GM12878 (cell line): ENCODE results near the gene VWA8. TPM values are rescaled to one million over a fixed set of nuclear protein-coding genes. Genes with fewer than 3 reads are reported as not detected.
"Not testable (repeated sequence)": the region's sequence is repeated elsewhere in the genome, so short reads cannot be mapped to it uniquely, and the experiment has no call there.

Experiments
- ATAC-seq: fragments of 200-7000 bp; cut with Tn5 transposase; 3 replicates; pipeline ENCODE4 v1.9.1; 2020; ENCODE audit warnings: mild to moderate bottlenecking, moderate library complexity
- BruUV-seq: library from RNA; stranded (reverse); fragments of 400-500 nt; replicated peaks from 2 replicates; lab custom pipeline; 2021; lab: Mats Ljungman, UMichigan
- CTCF ChIA-PET: fragments of 300-600 bp; sonication (Branson Sonifier 250); formaldehyde crosslinking; extraction: SDS; loops from one replicate; lab custom pipeline; 2021; ENCODE audit warnings: inconsistent platforms; lab: Yijun Ruan, JAX
- POLR2A ChIA-PET: fragments of 350-600 bp; formaldehyde crosslinking; extraction: SDS; loops from one replicate; lab custom pipeline; 2021; ENCODE audit warnings: inconsistent platforms; lab: Charles Lee
- RAD21 ChIA-PET: fragments of 300-600 bp; sonication (Branson Sonifier 250); formaldehyde crosslinking; loops from one replicate; lab custom pipeline; 2023; ENCODE audit warnings: antibody characterized with exemption; ENCODE audit not compliant: unreplicated experiment; lab: Charles Lee
- SMC1A ChIA-PET: fragments of 300-600 bp; sonication (Branson Sonifier 250); formaldehyde crosslinking; loops from one replicate; lab custom pipeline; 2023; ENCODE audit not compliant: unreplicated experiment, uncharacterized antibody; lab: Charles Lee
- DNase-seq: peaks from one replicate; pipeline ENCODE4 v3.0.0-alpha.2; 2011; ENCODE audit warnings: low read depth, low spot score
- FAIRE-seq: peaks from 3 replicates; lab custom pipeline; 2011; peaks lifted over from hg19 to GRCh38; lab: Jason Lieb, UNC
- H2AFZ ChIP-seq: 2 replicates; pipeline ENCODE4 v1.6.0; 2011; ENCODE audit warnings: low read depth, low read length, control low read depth; ENCODE audit not compliant: control insufficient read depth
- H3K27ac ChIP-seq: 2 replicates; pipeline ENCODE4 v1.5.1; 2011; ENCODE audit warnings: control low read depth; ENCODE audit not compliant: control insufficient read depth, insufficient read depth
- H3K27me3 ChIP-seq, 2 experiments: replicated peaks in 1 of 2; 2 replicates each; pipeline versions ENCODE4 v1.6.0 to v1.6.1; 2011; ENCODE audit warnings: low read length in 1 of 2; ENCODE audit not compliant: control insufficient read depth in 2 of 2, insufficient read depth in 2 of 2
- H3K36me3 ChIP-seq, 2 experiments: 2 replicates each; pipeline ENCODE4 v1.5.1; 2011; ENCODE audit warnings: low read length in 1 of 2; ENCODE audit not compliant: control insufficient read depth in 2 of 2, insufficient read depth in 2 of 2
- H3K4me1 ChIP-seq: 2 replicates; pipeline ENCODE4 v1.6.1; 2011; ENCODE audit warnings: mild to moderate bottlenecking, low read length, moderate library complexity, mixed read lengths; ENCODE audit not compliant: control insufficient read depth, insufficient read depth
- H3K4me2 ChIP-seq: 2 replicates; pipeline ENCODE4 v1.6.0; 2011; ENCODE audit warnings: control low read depth; ENCODE audit not compliant: control insufficient read depth, insufficient read depth
- H3K4me3 ChIP-seq: fragments of 200-600 bp; sonication (generic); 2 replicates; pipeline ENCODE4 v1.5.1; 2016
- H3K79me2 ChIP-seq: 2 replicates; pipeline ENCODE4 v1.6.0; 2011; ENCODE audit warnings: low read length; ENCODE audit not compliant: control insufficient read depth, insufficient read depth
- H3K9ac ChIP-seq: 2 replicates; pipeline ENCODE4 v1.8.0; 2011; ENCODE audit warnings: low read length, control low read depth, mixed read lengths; ENCODE audit not compliant: control insufficient read depth, insufficient read depth
- H3K9me3 ChIP-seq: replicated peaks from 3 replicates; pipeline ENCODE4 v1.5.1; 2011; ENCODE audit warnings: mild to moderate bottlenecking, low read length; ENCODE audit not compliant: control insufficient read depth, insufficient read depth
- H4K20me1 ChIP-seq: 2 replicates; pipeline ENCODE4 v1.6.0; 2011; ENCODE audit not compliant: control insufficient read depth, insufficient read depth
- JUNB ChIP-seq: IDR thresholded peaks from 2 replicates; pipeline ENCODE4 v1.6.1; 2016; ENCODE audit warnings: antibody characterized with exemption, mild to moderate bottlenecking
- PAX8 ChIP-seq: fragments of 450-650 bp; IDR thresholded peaks from 2 replicates; pipeline ENCODE4 v1.6.1; 2017; ENCODE audit warnings: mild to moderate bottlenecking, moderate library complexity
- POLR2A ChIP-seq: IDR thresholded peaks from 2 replicates; pipeline ENCODE4 v1.6.1; 2011; ENCODE audit warnings: low read depth, mild to moderate bottlenecking, low read length
- POU2F2 ChIP-seq: IDR thresholded peaks from 3 replicates; pipeline ENCODE4 v1.6.1; 2011; ENCODE audit warnings: low read depth, mild to moderate bottlenecking, low read length, borderline replicate concordance
- RUNX3 ChIP-seq: IDR thresholded peaks from 2 replicates; pipeline ENCODE4 v1.6.1; 2012; ENCODE audit warnings: low read length, inconsistent platforms
- SUZ12 ChIP-seq: fragments of 200-600 bp; sonication (generic); IDR thresholded peaks from one replicate; pipeline ENCODE4 v1.6.1; 2018; ENCODE audit warnings: antibody characterized with exemption, mild to moderate bottlenecking; ENCODE audit not compliant: unreplicated experiment
- WGBS: methylation state at CpG from one replicate; pipeline ENCODE4 v1.1.6; 2016; ENCODE audit warnings: low lambda C conversion rate; ENCODE audit not compliant: insufficient replicate concordance, insufficient coverage; ENCODE audit errors: missing lambda C conversion rate; 5-methylcytosine and 5-hydroxymethylcytosine counted together
- in situ Hi-C: fragments of 300-500 bp; cut with MboI; formaldehyde crosslinking; loops from 9 replicates; pipeline ENCODE4 v1.14.3; 2018; ENCODE audit warnings: mixed read lengths
- intact Hi-C: fragments of 100-400 bp; cut with micrococcal nuclease; formaldehyde crosslinking; loops from one replicate; pipeline ENCODE4 v1.14.2; 2022; ENCODE audit not compliant: unreplicated experiment
- polyA plus RNA-seq, 11 experiments: library from polyadenylated mRNA; depleted of rRNA in 4 of 11; unstranded in 6 of 11; stranded (reverse) in 5 of 11; fragments of >200 nt; fragmentation: Nextera tagmentation in 4 of 11; fragmentation: Illumina TruSeq in 1 of 11; extraction: Ambion mirVana in 4 of 11; extraction: Trizol in 1 of 11; gene quantifications; 1 replicate in 1 of 11; 2 replicates in 10 of 11; pipeline versions ENCODE4 v1.2.1 to v1.2.3, GENCODE V29; 2011 to 2016; ENCODE audit warnings: inconsistent platforms in 2 of 11, missing spikeins in 2 of 11, low read depth in 1 of 11
- total RNA-seq, 4 experiments: library from RNA; depleted of rRNA in 3 of 4; stranded (reverse); fragments of >200 nt in 3 of 4; fragmentation: Illumina TruSeq in 1 of 4; extraction: Trizol in 1 of 4; gene quantifications; 2 replicates each; pipeline versions ENCODE4 v1.2.1 to v1.2.3, GENCODE V29; 2013 to 2021
- TF ChIP-seq, protein P1 (sequence below): IDR thresholded peaks from 2 replicates; pipeline ENCODE4 v1.6.1; 2012; ENCODE audit warnings: improper control_type of control experiment, low read depth, low read length; ENCODE audit not compliant: insufficient replicate concordance
- TF ChIP-seq, protein P2 (sequence below): fragments of 450-650 bp; conservative IDR thresholded peaks from 2 replicates; pipeline ENCODE4 v1.6.1; 2017; ENCODE audit warnings: mild to moderate bottlenecking, moderate library complexity

Gene VWA8
- total and polyA plus RNA-seq, 10 of the 15 experiments (the other 5 are each of a cell fraction or from before 2014, with no cell fraction given), result 3.0 to 21.8 (median 13.5) TPM

DNA sequence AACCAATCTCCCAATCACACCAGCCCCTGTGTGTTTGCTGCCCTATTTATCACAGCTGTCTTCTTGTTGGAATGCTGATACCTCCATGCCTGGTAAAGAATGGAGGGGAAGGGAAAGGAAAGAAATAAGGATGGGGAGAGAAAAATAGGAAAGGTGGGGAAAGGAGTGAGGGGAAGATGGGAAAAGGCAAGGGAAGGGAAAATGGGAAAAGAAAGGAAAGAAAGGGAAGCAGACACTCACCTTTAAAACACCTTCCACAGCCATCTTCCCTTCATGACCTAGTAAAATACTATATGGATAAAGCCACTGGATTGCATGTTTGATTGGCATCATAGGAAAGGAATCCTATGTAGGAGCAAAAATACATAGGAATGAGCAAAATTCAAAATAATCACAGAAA lies 77.8 kb downstream of the VWA8 start:
- in situ Hi-C loops (no loop called here), intact Hi-C loops (no loop called here)
- ChIA-PET CTCF (interaction anchor here (0.7 to 0.8 kb wide), 2 partner anchors 16 to 22 kb away, joined by 3 read pairs; no protein-coding TSS in a partner anchor), SMC1A (no interaction called here), POLR2A (no interaction called here), RAD21 (no interaction called here)
- DNase-seq (no peak), FAIRE-seq (no peak), ATAC-seq (no peak)
- Histone ChIP-seq H3K9ac (no peak overlapping the region), H3K9me3 (no peaks in the 10 kb centered on the region), H3K36me3 (peaks cover 3 to 20% of the 10 kb centered on the region in 2 experiments), H2AFZ (no peak overlapping the region), H3K4me2 (no peak overlapping the region), H3K27me3 (no peaks in the 10 kb centered on the region), H3K4me3 (no peak overlapping the region), H3K79me2 (no peaks in the 10 kb centered on the region), H3K27ac (no peak overlapping the region), H3K4me1 (no peaks in the 10 kb centered on the region), H4K20me1 (no peaks in the 10 kb centered on the region)
- no TSS peak for BruUV-seq
- TF ChIP-seq POU2F2 (no peak), JUNB (no peak), POLR2A (no peak), PAX8 (no peak), SUZ12 (no peak), RUNX3 (no peak)
- TF ChIP-seq, protein P1, sequence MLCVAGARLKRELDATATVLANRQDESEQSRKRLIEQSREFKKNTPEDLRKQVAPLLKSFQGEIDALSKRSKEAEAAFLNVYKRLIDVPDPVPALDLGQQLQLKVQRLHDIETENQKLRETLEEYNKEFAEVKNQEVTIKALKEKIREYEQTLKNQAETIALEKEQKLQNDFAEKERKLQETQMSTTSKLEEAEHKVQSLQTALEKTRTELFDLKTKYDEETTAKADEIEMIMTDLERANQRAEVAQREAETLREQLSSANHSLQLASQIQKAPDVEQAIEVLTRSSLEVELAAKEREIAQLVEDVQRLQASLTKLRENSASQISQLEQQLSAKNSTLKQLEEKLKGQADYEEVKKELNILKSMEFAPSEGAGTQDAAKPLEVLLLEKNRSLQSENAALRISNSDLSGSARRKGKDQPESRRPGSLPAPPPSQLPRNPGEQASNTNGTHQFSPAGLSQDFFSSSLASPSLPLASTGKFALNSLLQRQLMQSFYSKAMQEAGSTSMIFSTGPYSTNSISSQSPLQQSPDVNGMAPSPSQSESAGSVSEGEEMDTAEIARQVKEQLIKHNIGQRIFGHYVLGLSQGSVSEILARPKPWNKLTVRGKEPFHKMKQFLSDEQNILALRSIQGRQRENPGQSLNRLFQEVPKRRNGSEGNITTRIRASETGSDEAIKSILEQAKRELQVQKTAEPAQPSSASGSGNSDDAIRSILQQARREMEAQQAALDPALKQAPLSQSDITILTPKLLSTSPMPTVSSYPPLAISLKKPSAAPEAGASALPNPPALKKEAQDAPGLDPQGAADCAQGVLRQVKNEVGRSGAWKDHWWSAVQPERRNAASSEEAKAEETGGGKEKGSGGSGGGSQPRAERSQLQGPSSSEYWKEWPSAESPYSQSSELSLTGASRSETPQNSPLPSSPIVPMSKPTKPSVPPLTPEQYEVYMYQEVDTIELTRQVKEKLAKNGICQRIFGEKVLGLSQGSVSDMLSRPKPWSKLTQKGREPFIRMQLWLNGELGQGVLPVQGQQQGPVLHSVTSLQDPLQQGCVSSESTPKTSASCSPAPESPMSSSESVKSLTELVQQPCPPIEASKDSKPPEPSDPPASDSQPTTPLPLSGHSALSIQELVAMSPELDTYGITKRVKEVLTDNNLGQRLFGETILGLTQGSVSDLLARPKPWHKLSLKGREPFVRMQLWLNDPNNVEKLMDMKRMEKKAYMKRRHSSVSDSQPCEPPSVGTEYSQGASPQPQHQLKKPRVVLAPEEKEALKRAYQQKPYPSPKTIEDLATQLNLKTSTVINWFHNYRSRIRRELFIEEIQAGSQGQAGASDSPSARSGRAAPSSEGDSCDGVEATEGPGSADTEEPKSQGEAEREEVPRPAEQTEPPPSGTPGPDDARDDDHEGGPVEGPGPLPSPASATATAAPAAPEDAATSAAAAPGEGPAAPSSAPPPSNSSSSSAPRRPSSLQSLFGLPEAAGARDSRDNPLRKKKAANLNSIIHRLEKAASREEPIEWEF, result no peak
- TF ChIP-seq, protein P2, sequence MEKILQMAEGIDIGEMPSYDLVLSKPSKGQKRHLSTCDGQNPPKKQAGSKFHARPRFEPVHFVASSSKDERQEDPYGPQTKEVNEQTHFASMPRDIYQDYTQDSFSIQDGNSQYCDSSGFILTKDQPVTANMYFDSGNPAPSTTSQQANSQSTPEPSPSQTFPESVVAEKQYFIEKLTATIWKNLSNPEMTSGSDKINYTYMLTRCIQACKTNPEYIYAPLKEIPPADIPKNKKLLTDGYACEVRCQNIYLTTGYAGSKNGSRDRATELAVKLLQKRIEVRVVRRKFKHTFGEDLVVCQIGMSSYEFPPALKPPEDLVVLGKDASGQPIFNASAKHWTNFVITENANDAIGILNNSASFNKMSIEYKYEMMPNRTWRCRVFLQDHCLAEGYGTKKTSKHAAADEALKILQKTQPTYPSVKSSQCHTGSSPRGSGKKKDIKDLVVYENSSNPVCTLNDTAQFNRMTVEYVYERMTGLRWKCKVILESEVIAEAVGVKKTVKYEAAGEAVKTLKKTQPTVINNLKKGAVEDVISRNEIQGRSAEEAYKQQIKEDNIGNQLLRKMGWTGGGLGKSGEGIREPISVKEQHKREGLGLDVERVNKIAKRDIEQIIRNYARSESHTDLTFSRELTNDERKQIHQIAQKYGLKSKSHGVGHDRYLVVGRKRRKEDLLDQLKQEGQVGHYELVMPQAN, result no peak

DNA sequence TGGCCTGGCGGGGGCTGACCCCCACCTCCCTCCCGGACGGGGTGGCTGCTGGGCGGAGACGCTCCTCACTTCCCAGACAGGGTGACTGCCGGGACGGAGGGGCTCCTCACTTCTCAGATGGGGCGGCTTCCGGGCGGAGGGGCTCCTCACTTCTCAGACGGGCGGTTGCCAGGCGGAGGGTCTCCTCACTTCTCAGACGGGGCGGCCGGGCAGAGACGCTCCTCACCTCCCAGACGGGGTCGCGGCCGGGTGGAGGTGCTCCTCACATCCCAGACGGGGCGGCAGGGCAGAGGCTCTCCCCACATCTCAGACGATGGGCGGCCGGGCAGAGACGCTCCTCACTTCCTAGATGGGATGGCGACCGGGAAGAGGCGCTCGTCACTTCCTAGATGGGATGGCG lies 79.0 kb downstream of the VWA8 start:
- H2AFZ ChIP-seq, FAIRE-seq, POLR2A ChIA-PET, H3K9me3 ChIP-seq, H3K4me3 ChIP-seq, ATAC-seq, H3K4me2 ChIP-seq, intact Hi-C loops, SMC1A ChIA-PET, CTCF ChIA-PET, H3K9ac ChIP-seq, H3K4me1 ChIP-seq, H3K27me3 ChIP-seq, RAD21 ChIA-PET, DNase-seq, in situ Hi-C loops, H3K27ac ChIP-seq, H4K20me1 ChIP-seq, BruUV-seq, H3K79me2 ChIP-seq: not testable (repeated sequence)
- peaks cover 3 to 20% of the 10 kb centered on the region in 2 experiments for H3K36me3 ChIP-seq
- 99% methylated on average over 19 of the region's 32 CpGs for WGBS
